CD8-positive, alpha-beta memory T cell (primary cell): ENCODE data around the gene PLPPR3. TPM values are rescaled to one million over a fixed set of nuclear protein-coding genes. Genes with fewer than 3 reads are reported as not detected.
"Not testable (repeated sequence)": the region's sequence is repeated elsewhere in the genome, so short reads cannot be mapped to it uniquely, and the experiment has no call there.

Source experiments
- CTCF ChIA-PET: fragments of 350-600 bp; sonication (Branson Sonifier 250); formaldehyde crosslinking; loops from one replicate; lab custom pipeline; 2021; ENCODE audit warnings: antibody characterized with exemption; lab: Charles Lee
- POLR2A ChIA-PET: fragments of 350-600 bp; sonication (Branson Sonifier 250); formaldehyde crosslinking; loops from one replicate; lab custom pipeline; 2021; ENCODE audit warnings: antibody characterized with exemption; lab: Charles Lee
- DNase-seq, 5 donors: peaks; one replicate each; pipeline versions ENCODE4 v3.0.0 to v3.0.0-alpha.2; 2020 to 2022; ENCODE audit warnings: mixed read lengths in 1 of 5
- H3K27ac ChIP-seq: one replicate; pipeline ENCODE4 v1.7.0; 2013; ENCODE audit warnings: low read depth, mild to moderate bottlenecking, low read length, moderate library complexity
- H3K27me3 ChIP-seq: 2 replicates; pipeline ENCODE4 v1.7.0; 2013; ENCODE audit warnings: low read length, mild to moderate bottlenecking; ENCODE audit not compliant: insufficient read depth, poor library complexity, severe bottlenecking
- H3K36me3 ChIP-seq: 2 replicates; pipeline ENCODE4 v1.7.0; 2013; ENCODE audit warnings: mild to moderate bottlenecking, low read length, moderate library complexity; ENCODE audit not compliant: insufficient read depth
- H3K4me1 ChIP-seq: 2 replicates; pipeline ENCODE4 v1.7.0; 2013; ENCODE audit warnings: mild to moderate bottlenecking, low read length, moderate library complexity; ENCODE audit not compliant: insufficient read depth
- H3K4me3 ChIP-seq: 2 replicates; pipeline ENCODE4 v1.7.0; 2013; ENCODE audit warnings: mild to moderate bottlenecking, low read length
- H3K9me3 ChIP-seq: 2 replicates; pipeline ENCODE4 v1.7.0; 2013; ENCODE audit warnings: mild to moderate bottlenecking, low read length
- H3K27ac Mint-ChIP-seq, 8 donors: one replicate each; pipeline ENCODE4 v1.8.0; 2020 to 2021; ENCODE audit warnings: mixed read lengths in 8 of 8, mild to moderate bottlenecking in 6 of 8, inconsistent platforms in 3 of 8, moderate library complexity in 3 of 8
- H3K27me3 Mint-ChIP-seq, 2 donors: one replicate each; pipeline ENCODE4 v1.8.0; 2020 to 2021; ENCODE audit warnings: mixed read lengths in 2 of 2, mild to moderate bottlenecking in 1 of 2, moderate library complexity in 1 of 2
- H3K36me3 Mint-ChIP-seq, 3 donors: one replicate each; pipeline ENCODE4 v1.8.0; 2020 to 2021; ENCODE audit warnings: mixed read lengths in 3 of 3, inconsistent platforms in 1 of 3, mild to moderate bottlenecking in 1 of 3
- H3K4me1 Mint-ChIP-seq, 3 donors: one replicate each; pipeline ENCODE4 v1.8.0; 2020 to 2021; ENCODE audit warnings: mixed read lengths in 3 of 3, inconsistent platforms in 1 of 3, mild to moderate bottlenecking in 1 of 3
- H3K4me3 Mint-ChIP-seq, 7 donors: one replicate each; pipeline ENCODE4 v1.8.0; 2020 to 2021; ENCODE audit warnings: mixed read lengths in 7 of 7, mild to moderate bottlenecking in 6 of 7, moderate library complexity in 4 of 7, inconsistent platforms in 2 of 7
- H3K9me3 Mint-ChIP-seq, 5 donors: one replicate each; pipeline ENCODE4 v1.8.0; 2020 to 2022; ENCODE audit warnings: mixed read lengths in 5 of 5, mild to moderate bottlenecking in 3 of 5, moderate library complexity in 2 of 5, inconsistent platforms in 1 of 5
- polyA plus RNA-seq: library from polyadenylated mRNA; unstranded; fragments of 300-500 nt; fragmentation: Illumina TruSeq; gene quantifications from one replicate; pipeline ENCODE4 v1.2.3, GENCODE V29; 2021
- total RNA-seq, 2 experiments: library from RNA; stranded (reverse); gene quantifications; one replicate each; pipeline ENCODE4 v1.2.3, GENCODE V29; 2021

The PLPPR3 gene
- total and polyA plus RNA-seq, 3 experiments from 2014 or later = not detected

GRCh38 chr19:852136-853013 is 30.6 kb upstream of the PLPPR3 start, which contains the start of gene ELANE:
Gene ELANE (plus strand): TSS chr19:852303. CDS start chr19:852329, 26 bp downstream.
- Mint-ChIP-seq H3K4me1 (no peaks in the 10 kb centered on the region), H3K4me3 (no peak within 1 kb of the TSS), H3K27me3 (peaks cover 19 to 23% of the 10 kb centered on the region in 2 donors), H3K9me3 (no peaks in the 10 kb centered on the region), H3K27ac (peak within 1 kb of the TSS in 1 of 8 donors; percentile 41), H3K36me3 (no peaks in the 10 kb centered on the region)
- Histone ChIP-seq H3K4me3 (no peak within 1 kb of the TSS), H3K36me3 (no peaks in the 10 kb centered on the region), H3K27ac (no peak within 1 kb of the TSS), H3K9me3 (no peaks in the 10 kb centered on the region), H3K4me1 (no peaks in the 10 kb centered on the region), H3K27me3 (peaks cover 19% of the 10 kb centered on the region)
- DNase-seq = no peak
- POLR2A ChIA-PET = no interaction called here
- CTCF ChIA-PET = interaction anchor here (1.6 kb wide), 1 partner anchor 67 kb away, joined by 4 read pairs; no protein-coding TSS in a partner anchor

- Mint-ChIP-seq H3K9me3 (no peaks in the 10 kb centered on the region), H3K36me3 (no peaks in the 10 kb centered on the region), H3K4me3 (no peak overlapping the region), H3K27ac (no peak overlapping the region), H3K4me1 (no peaks in the 10 kb centered on the region), H3K27me3 (peaks cover 28 to 32% of the 10 kb centered on the region in 2 donors)
- no peak for DNase-seq
- Histone ChIP-seq H3K4me1 (no peaks in the 10 kb centered on the region), H3K4me3 (no peak overlapping the region), H3K27ac (no peak overlapping the region), H3K9me3 (no peaks in the 10 kb centered on the region), H3K27me3 (peaks cover 19% of the 10 kb centered on the region), H3K36me3 (no peaks in the 10 kb centered on the region)
- ChIA-PET CTCF (interaction anchor here (0.7 to 1.6 kb wide), 2 partner anchors 52 to 69 kb away, joined by 3 to 4 read pairs; no protein-coding TSS in a partner anchor), POLR2A (no interaction called here)
Observed at GRCh38 chr19:850979-851335, 29.2 kb upstream of the PLPPR3 start.

- Mint-ChIP-seq H3K9me3 (no peaks in the 10 kb centered on the region), H3K4me1 (no peaks in the 10 kb centered on the region), H3K27ac (no peak overlapping the region), H3K36me3 (no peaks in the 10 kb centered on the region), H3K27me3 (peaks cover 28 to 36% of the 10 kb centered on the region in 2 donors), H3K4me3 (no peak overlapping the region)
- POLR2A ChIA-PET = no interaction called here
- no peak overlapping the region for H3K4me3 ChIP-seq
- no peak overlapping the region for H3K27ac ChIP-seq
- no peaks in the 10 kb centered on the region for H3K4me1 ChIP-seq
- H3K9me3 ChIP-seq = no peaks in the 10 kb centered on the region
- DNase-seq = no peak
- CTCF ChIA-PET = interaction anchor here (0.7 to 1.6 kb wide), 3 partner anchors 51 to 134 kb away, joined by 3 to 4 read pairs (median 3); partner anchors contain the start of gene WDR18
- peaks cover 19% of the 10 kb centered on the region for H3K27me3 ChIP-seq
- H3K36me3 ChIP-seq = no peaks in the 10 kb centered on the region
Observed at GRCh38 chr19:850221-850978, 28.6 kb upstream of the PLPPR3 start.

- not testable (repeated sequence) for H3K4me1 ChIP-seq, H3K4me3 Mint-ChIP-seq, H3K9me3 Mint-ChIP-seq, H3K4me1 Mint-ChIP-seq, H3K36me3 Mint-ChIP-seq, DNase-seq, H3K9me3 ChIP-seq, H3K36me3 ChIP-seq, H3K4me3 ChIP-seq, H3K27ac ChIP-seq, H3K27ac Mint-ChIP-seq
- peaks cover 30 to 45% of the 10 kb centered on the region in 2 donors for H3K27me3 Mint-ChIP-seq
- ChIA-PET CTCF (interaction anchor here (1.1 to 1.5 kb wide), 2 partner anchors 15 to 135 kb away, joined by 3 to 5 read pairs; partner anchors contain the start of gene WDR18), POLR2A (interaction anchor here (0.7 kb wide), 2 partner anchors 14 to 149 kb away, joined by 3 read pairs; no protein-coding TSS in a partner anchor)
- H3K27me3 ChIP-seq = peaks cover 19% of the 10 kb centered on the region
Observed at GRCh38 chr19:849195-849594, 27.4 kb upstream of the PLPPR3 start.

- ChIA-PET CTCF (interaction anchor here (1.1 kb wide), 1 partner anchor 15 kb away, joined by 5 read pairs; no protein-coding TSS in a partner anchor), POLR2A (interaction anchor here (0.6 to 0.7 kb wide), 3 partner anchors 15 to 150 kb away, joined by 3 to 6 read pairs (median 3); no protein-coding TSS in a partner anchor)
- Mint-ChIP-seq H3K9me3 (no peaks in the 10 kb centered on the region), H3K4me1 (peaks cover 0 to 5% (median 3%) of the 10 kb centered on the region in 3 donors), H3K27ac (no peak overlapping the region), H3K36me3 (no peaks in the 10 kb centered on the region), H3K4me3 (no peak overlapping the region), H3K27me3 (peaks cover 32 to 45% of the 10 kb centered on the region in 2 donors)
- peaks cover 19% of the 10 kb centered on the region for H3K27me3 ChIP-seq
- H3K9me3 ChIP-seq = no peaks in the 10 kb centered on the region
- H3K36me3 ChIP-seq = no peaks in the 10 kb centered on the region
- H3K4me1 ChIP-seq = no peaks in the 10 kb centered on the region
- H3K4me3 ChIP-seq = no peak overlapping the region
- DNase-seq = no peak
- no peak overlapping the region for H3K27ac ChIP-seq
Observed at GRCh38 chr19:848386-848921, 26.7 kb upstream of the PLPPR3 start.

- H3K36me3 Mint-ChIP-seq = no peaks in the 10 kb centered on the region
- ChIA-PET POLR2A (no interaction called here), CTCF (no interaction called here)
- H3K36me3 ChIP-seq = no peaks in the 10 kb centered on the region
- peak overlapping the region in 1 of 8 donors; percentile 34 for H3K27ac Mint-ChIP-seq
- no peaks in the 10 kb centered on the region for H3K9me3 ChIP-seq
- no peak for DNase-seq
- no peak overlapping the region for H3K4me3 ChIP-seq
- H3K9me3 Mint-ChIP-seq = peaks cover 0 to 3% (median 0%) of the 10 kb centered on the region in 5 donors
- no peak overlapping the region for H3K27ac ChIP-seq
- H3K4me3 Mint-ChIP-seq = no peak overlapping the region
- H3K27me3 ChIP-seq = peaks cover 19% of the 10 kb centered on the region
- no peaks in the 10 kb centered on the region for H3K4me1 ChIP-seq
- peaks cover 0 to 10% (median 3%) of the 10 kb centered on the region in 3 donors for H3K4me1 Mint-ChIP-seq
- peaks cover 34 to 53% of the 10 kb centered on the region in 2 donors for H3K27me3 Mint-ChIP-seq
Observed at GRCh38 chr19:845707-846521, 24.2 kb upstream of the PLPPR3 start.

- Mint-ChIP-seq H3K9me3 (peaks cover 0 to 3% (median 0%) of the 10 kb centered on the region in 5 donors), H3K36me3 (no peaks in the 10 kb centered on the region), H3K27ac (peak overlapping the region in 2 of 8 donors; percentile 21 to 47), H3K27me3 (peaks cover 33 to 48% of the 10 kb centered on the region in 2 donors), H3K4me1 (peaks cover 0 to 10% (median 3%) of the 10 kb centered on the region in 3 donors), H3K4me3 (peak overlapping the region in 2 of 7 donors; percentile 40 to 41)
- ChIA-PET POLR2A (no interaction called here), CTCF (no interaction called here)
- DNase-seq = no peak
- no peaks in the 10 kb centered on the region for H3K4me1 ChIP-seq
- no peaks in the 10 kb centered on the region for H3K9me3 ChIP-seq
- H3K27me3 ChIP-seq = peaks cover 7% of the 10 kb centered on the region
- H3K4me3 ChIP-seq = no peak overlapping the region
- H3K27ac ChIP-seq = no peak overlapping the region
- no peaks in the 10 kb centered on the region for H3K36me3 ChIP-seq
Observed at GRCh38 chr19:844546-844971, 22.8 kb upstream of the PLPPR3 start.
